Measurements from ENCODE around the gene HS3ST3A1. TPM values are rescaled to one million over a fixed set of nuclear protein-coding genes. Genes with fewer than 3 reads are reported as not detected.

Gene HS3ST3A1
- total and polyA plus RNA-seq, 5 donors = 2.2 to 21.1 (median 5.6) TPM

GRCh38 chr17:13635951-13636350 is 34.2 kb upstream of the HS3ST3A1 start:
- intact Hi-C loops (cut with DNase I) = no loop called here
- no peaks in the 10 kb centered on the region for H3K27me3 ChIP-seq (ENCODE audit: control insufficient read depth, insufficient read depth)
- no peak for ATAC-seq
- no peaks in the 10 kb centered on the region for H3K9me3 ChIP-seq (ENCODE audit: control insufficient read depth, low read length)
- H3K4me1 ChIP-seq (ENCODE audit: control insufficient read depth, insufficient read depth, low read length) = no peaks in the 10 kb centered on the region
- no peak overlapping the region for H3K27ac ChIP-seq (ENCODE audit: low read length)
- DNase-seq = no peak
- no peak overlapping the region for H3K4me3 ChIP-seq (ENCODE audit: low read length)
- 52% methylated on average over 5 of the region's 5 CpGs for WGBS

GRCh38 chr17:13634021-13634420 is 32.3 kb upstream of the HS3ST3A1 start:
- H3K4me3 ChIP-seq (ENCODE audit: low read length) = no peak overlapping the region
- no peak for DNase-seq
- ATAC-seq = no peak
- no peak overlapping the region for H3K27ac ChIP-seq (ENCODE audit: low read length)
- no peaks in the 10 kb centered on the region for H3K27me3 ChIP-seq (ENCODE audit: control insufficient read depth, insufficient read depth)
- intact Hi-C loops (cut with DNase I) = no loop called here
- 91% methylated on average over 1 of the region's 1 CpG for WGBS
- no peaks in the 10 kb centered on the region for H3K9me3 ChIP-seq (ENCODE audit: control insufficient read depth, low read length)
- H3K4me1 ChIP-seq (ENCODE audit: control insufficient read depth, insufficient read depth, low read length) = no peaks in the 10 kb centered on the region

GRCh38 chr17:13631529-13631928 is 29.8 kb upstream of the HS3ST3A1 start:
- Histone ChIP-seq H3K4me3 (ENCODE audit: low read length) (no peak overlapping the region), H3K4me1 (ENCODE audit: control insufficient read depth, insufficient read depth, low read length) (no peaks in the 10 kb centered on the region), H3K9me3 (ENCODE audit: control insufficient read depth, low read length) (no peaks in the 10 kb centered on the region), H3K27ac (ENCODE audit: low read length) (no peak overlapping the region), H3K27me3 (ENCODE audit: control insufficient read depth, insufficient read depth) (no peaks in the 10 kb centered on the region)
- DNase-seq (no peak), ATAC-seq (no peak)
- intact Hi-C loops (cut with DNase I) = no loop called here
- 72% methylated on average over 2 of the region's 2 CpGs for WGBS

GRCh38 chr17:13626703-13627102 is 25.0 kb upstream of the HS3ST3A1 start:
- no peak for ATAC-seq
- H3K27ac ChIP-seq (ENCODE audit: low read length) = no peak overlapping the region
- H3K9me3 ChIP-seq (ENCODE audit: control insufficient read depth, low read length) = no peaks in the 10 kb centered on the region
- no peak overlapping the region for H3K4me3 ChIP-seq (ENCODE audit: low read length)
- intact Hi-C loops (cut with DNase I) = no loop called here
- H3K4me1 ChIP-seq (ENCODE audit: control insufficient read depth, insufficient read depth, low read length) = no peaks in the 10 kb centered on the region
- 88% methylated on average over 1 of the region's 1 CpG for WGBS
- H3K27me3 ChIP-seq (ENCODE audit: control insufficient read depth, insufficient read depth) = no peaks in the 10 kb centered on the region
- no peak for DNase-seq

GRCh38 chr17:13619462-13619861 is 17.7 kb upstream of the HS3ST3A1 start:
- no peak for ATAC-seq
- intact Hi-C loops (cut with DNase I) = no loop called here
- no peak overlapping the region for H3K27ac ChIP-seq (ENCODE audit: low read length)
- H3K9me3 ChIP-seq (ENCODE audit: control insufficient read depth, low read length) = no peaks in the 10 kb centered on the region
- no peaks in the 10 kb centered on the region for H3K4me1 ChIP-seq (ENCODE audit: control insufficient read depth, insufficient read depth, low read length)
- no peaks in the 10 kb centered on the region for H3K27me3 ChIP-seq (ENCODE audit: control insufficient read depth, insufficient read depth)
- DNase-seq = no peak
- H3K4me3 ChIP-seq (ENCODE audit: low read length) = no peak overlapping the region
- 74% methylated on average over 4 of the region's 4 CpGs for WGBS

- no peak for DNase-seq
- Histone ChIP-seq H3K27ac (ENCODE audit: low read length) (no peak overlapping the region), H3K9me3 (ENCODE audit: control insufficient read depth, low read length) (no peaks in the 10 kb centered on the region), H3K4me3 (ENCODE audit: low read length) (no peak overlapping the region), H3K27me3 (ENCODE audit: control insufficient read depth, insufficient read depth) (no peaks in the 10 kb centered on the region), H3K4me1 (ENCODE audit: control insufficient read depth, insufficient read depth, low read length) (no peaks in the 10 kb centered on the region)
- intact Hi-C loops (cut with DNase I) = no loop called here
- 90% methylated on average over 5 of the region's 5 CpGs for WGBS
- no peak for ATAC-seq
These were observed 14.3 kb upstream of the HS3ST3A1 start for GRCh38 chr17:13616031-13616430.

- intact Hi-C loops (cut with DNase I) = no loop called here
These were observed 8.2 kb upstream of the HS3ST3A1 start for GRCh38 chr17:13609941-13610340.

GRCh38 chr17:13601322-13601775 is 380 bp downstream of the HS3ST3A1 start:
- intact Hi-C loops (cut with DNase I) = no loop called here
- WGBS = under 1% methylated on average over 46 of the region's 46 CpGs

More at GRCh38 chr17:13609941-13610340, 8.2 kb upstream of the HS3ST3A1 start:
- H3K27ac ChIP-seq (ENCODE audit: low read length) = no peak overlapping the region
- DNase-seq (no peak), ATAC-seq (no peak)
- no peak overlapping the region for H3K4me3 ChIP-seq (ENCODE audit: low read length)
- no peaks in the 10 kb centered on the region for H3K4me1 ChIP-seq (ENCODE audit: control insufficient read depth, insufficient read depth, low read length)
- no peaks in the 10 kb centered on the region for H3K9me3 ChIP-seq (ENCODE audit: control insufficient read depth, low read length)
- H3K27me3 ChIP-seq (ENCODE audit: control insufficient read depth, insufficient read depth) = no peaks in the 10 kb centered on the region
- 55% methylated on average over 4 of the region's 4 CpGs for WGBS

GRCh38 chr17:13600475-13601321 is 1.0 kb downstream of the HS3ST3A1 start:
- intact Hi-C loops (cut with DNase I) = no loop called here
- H3K27me3 ChIP-seq (ENCODE audit: control insufficient read depth, insufficient read depth) = no peaks in the 10 kb centered on the region
- peaks cover 5% of the 10 kb centered on the region for H3K4me1 ChIP-seq (ENCODE audit: control insufficient read depth, insufficient read depth, low read length)
- WGBS = 4% methylated on average over 101 of the region's 101 CpGs
- ATAC-seq (peak; percentile 9 to 52), DNase-seq (peak in 2 of 3 donors; percentile 47 to 61)
- peak overlapping the region; percentile 29 for H3K4me3 ChIP-seq (ENCODE audit: low read length)
- no peaks in the 10 kb centered on the region for H3K9me3 ChIP-seq (ENCODE audit: control insufficient read depth, low read length)
- H3K27ac ChIP-seq (ENCODE audit: low read length) = no peak overlapping the region

More at GRCh38 chr17:13601322-13601775, 380 bp downstream of the HS3ST3A1 start:
- H3K27me3 ChIP-seq (ENCODE audit: control insufficient read depth, insufficient read depth) = no peaks in the 10 kb centered on the region
- H3K4me1 ChIP-seq (ENCODE audit: control insufficient read depth, insufficient read depth, low read length) = peaks cover 3% of the 10 kb centered on the region
- no peak overlapping the region for H3K27ac ChIP-seq (ENCODE audit: low read length)
- H3K9me3 ChIP-seq (ENCODE audit: control insufficient read depth, low read length) = no peaks in the 10 kb centered on the region
- ATAC-seq (peak; percentile 50 to 52), DNase-seq (peak in 1 of 3 donors; percentile 46)
- H3K4me3 ChIP-seq (ENCODE audit: low read length) = peak overlapping the region; percentile 29

GRCh38 chr17:13599864-13600263 is 1.9 kb downstream of the HS3ST3A1 start:
- ATAC-seq = no peak
- Histone ChIP-seq H3K27me3 (ENCODE audit: control insufficient read depth, insufficient read depth) (no peaks in the 10 kb centered on the region), H3K9me3 (ENCODE audit: control insufficient read depth, low read length) (no peaks in the 10 kb centered on the region), H3K4me1 (ENCODE audit: control insufficient read depth, insufficient read depth, low read length) (peaks cover 5% of the 10 kb centered on the region), H3K4me3 (ENCODE audit: low read length) (peak overlapping the region; percentile 29), H3K27ac (ENCODE audit: low read length) (no peak overlapping the region)
- 62% methylated on average over 3 of the region's 3 CpGs for WGBS
- DNase-seq = no peak
- intact Hi-C loops (cut with DNase I) = loop anchor here (5.0 to 10.0 kb wide), 5 partner anchors 255 to 1327 kb away; partner anchors contain the start of gene HS3ST3B1 (in 2 of the 4)

GRCh38 chr17:13599168-13599577 is 2.6 kb downstream of the HS3ST3A1 start:
- no peak overlapping the region for H3K4me3 ChIP-seq (ENCODE audit: low read length)
- H3K9me3 ChIP-seq (ENCODE audit: control insufficient read depth, low read length) = no peaks in the 10 kb centered on the region
- DNase-seq = no peak
- intact Hi-C loops (cut with DNase I) = loop anchor here (5.0 to 10.0 kb wide), 5 partner anchors 254 to 1328 kb away; partner anchors contain the start of gene HS3ST3B1 (in 2 of the 4)
- H3K27me3 ChIP-seq (ENCODE audit: control insufficient read depth, insufficient read depth) = no peaks in the 10 kb centered on the region
- no peak for ATAC-seq
- 73% methylated on average over 1 of the region's 1 CpG for WGBS
- peaks cover 5% of the 10 kb centered on the region for H3K4me1 ChIP-seq (ENCODE audit: control insufficient read depth, insufficient read depth, low read length)
- H3K27ac ChIP-seq (ENCODE audit: low read length) = no peak overlapping the region
